HG03175 (cell line): ENCODE data around the gene BCCIP.
A peak's percentile ranks its signal among the peaks of the same experiment; 100 is the strongest.

Experiments used
- ATAC-seq: cut with Tn5 transposase; IDR thresholded peaks from one replicate; pipeline ENCODE4 v1.9.1; 2021; ENCODE audit warnings: mild to moderate bottlenecking, moderate library complexity; ENCODE audit not compliant: unreplicated experiment

The BCCIP gene

DNA sequence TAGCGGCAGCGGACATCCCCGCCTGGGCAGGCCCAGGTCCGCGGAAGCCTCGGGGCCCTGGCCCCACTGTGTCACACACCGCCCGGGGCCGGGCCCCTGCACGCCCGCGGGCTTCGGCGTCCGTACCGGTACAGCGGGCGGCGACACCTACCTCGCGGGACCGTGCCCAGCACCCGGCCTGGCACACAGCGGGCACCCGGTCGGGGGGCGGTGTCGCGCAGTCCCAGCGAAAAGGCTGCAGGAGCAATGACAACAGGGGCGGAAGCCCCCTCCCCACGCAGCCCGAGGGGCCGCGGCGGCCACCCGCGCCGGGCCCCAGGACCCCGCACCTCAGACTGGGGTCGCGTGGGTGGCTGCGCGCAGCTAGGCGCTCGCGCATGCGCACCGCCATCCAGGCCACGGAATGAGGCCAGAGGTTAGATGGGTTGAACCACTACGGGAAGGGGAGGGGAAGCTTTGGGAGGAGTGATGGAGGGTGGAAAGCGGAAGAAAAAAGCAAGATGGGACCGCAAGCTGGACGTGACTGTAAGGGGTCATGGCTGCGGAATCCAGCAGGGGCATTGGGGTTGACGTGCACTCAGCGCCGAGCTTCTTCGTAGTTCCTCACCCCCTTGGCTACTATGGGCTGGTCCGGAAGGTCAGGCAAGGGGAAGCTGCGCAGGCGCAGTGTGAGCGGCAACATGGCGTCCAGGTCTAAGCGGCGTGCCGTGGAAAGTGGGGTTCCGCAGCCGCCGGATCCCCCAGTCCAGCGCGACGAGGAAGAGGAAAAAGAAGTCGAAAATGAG is at the start of gene BCCIP, which contains the start of gene UROS:
BCCIP (plus strand) TSS at position 669 of the 785 bp plus-strand sequence; CDS start at position 681, 12 bp downstream.
UROS (minus strand) TSS at position 381 of the 785 bp plus-strand sequence. CDS start 6,759 bp downstream, outside the sequence.
- ATAC-seq, result peak; percentile 76

DNA sequence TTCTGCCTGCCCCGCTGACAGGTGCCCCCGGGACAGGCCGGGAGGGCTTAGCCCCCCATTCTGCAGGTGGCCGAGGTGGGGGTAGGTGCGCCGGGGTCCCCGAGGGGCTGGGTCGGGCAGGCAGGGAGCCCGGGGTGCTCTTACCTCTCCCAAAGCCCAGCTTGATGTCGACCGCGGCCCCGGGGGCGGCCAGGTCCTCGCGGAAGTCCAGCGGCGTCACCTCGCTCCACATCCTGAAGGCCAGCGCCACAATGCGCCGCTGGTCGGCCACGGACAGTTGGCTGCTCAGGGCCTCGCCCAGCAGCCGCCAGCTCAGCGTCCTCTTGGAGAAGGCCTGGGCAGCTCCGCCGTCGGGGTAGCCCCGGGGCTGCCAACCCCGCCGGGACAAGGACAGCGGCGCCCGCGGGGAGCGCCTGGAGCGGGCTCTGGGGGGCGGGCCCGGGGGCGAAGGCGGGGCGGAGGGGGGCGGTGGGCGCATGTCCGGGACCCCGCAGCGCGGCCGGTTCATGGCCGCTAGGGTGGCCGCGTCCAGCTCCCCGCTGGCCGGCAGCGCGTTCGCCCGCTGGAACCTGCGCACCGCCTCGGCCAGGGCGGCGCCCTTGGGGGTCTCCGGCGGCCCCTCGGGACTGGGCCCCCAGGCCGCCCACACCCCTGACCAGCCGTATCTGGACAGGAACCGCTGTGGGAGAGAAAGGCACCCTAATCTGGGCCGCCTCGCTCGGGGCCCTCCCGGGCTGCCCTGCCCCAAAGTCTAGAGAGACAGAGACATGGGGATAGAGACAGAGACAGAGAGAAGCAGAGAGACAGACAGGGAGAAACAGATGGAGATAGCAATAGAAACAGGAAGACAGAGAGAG is 49.4 kb upstream of the BCCIP start:
- no peak for ATAC-seq

DNA sequence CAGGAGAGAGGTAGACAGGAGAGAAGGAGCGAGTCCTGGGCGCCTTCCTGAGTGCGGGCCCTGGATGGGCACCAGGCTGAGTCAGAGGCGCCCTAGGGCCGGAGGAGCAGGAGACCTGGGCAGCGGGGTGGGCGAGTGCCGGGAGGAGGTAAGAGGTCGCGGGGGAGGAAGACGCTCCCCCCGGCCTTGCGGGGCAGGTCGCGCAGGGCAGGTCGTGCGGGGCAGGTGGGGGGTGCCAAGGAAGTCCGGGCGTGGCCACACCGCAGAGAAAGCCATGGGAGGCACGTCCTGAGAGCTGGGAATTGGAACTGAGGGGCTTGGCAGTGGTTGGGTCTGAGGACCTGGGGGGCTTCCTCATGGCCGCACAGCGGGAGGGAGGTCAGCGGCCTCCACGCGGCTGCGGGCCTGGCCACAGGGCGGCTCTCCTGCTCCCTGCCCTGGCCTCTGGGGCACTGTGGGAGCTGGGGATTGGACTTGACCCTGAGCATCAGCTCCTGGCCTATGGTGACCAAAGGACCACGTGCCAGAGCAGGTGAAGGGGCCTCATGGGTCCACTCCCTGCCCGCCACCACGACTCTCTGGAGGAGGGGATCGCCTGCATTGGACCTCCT is 48.7 kb upstream of the BCCIP start:
- no peak for ATAC-seq

DNA sequence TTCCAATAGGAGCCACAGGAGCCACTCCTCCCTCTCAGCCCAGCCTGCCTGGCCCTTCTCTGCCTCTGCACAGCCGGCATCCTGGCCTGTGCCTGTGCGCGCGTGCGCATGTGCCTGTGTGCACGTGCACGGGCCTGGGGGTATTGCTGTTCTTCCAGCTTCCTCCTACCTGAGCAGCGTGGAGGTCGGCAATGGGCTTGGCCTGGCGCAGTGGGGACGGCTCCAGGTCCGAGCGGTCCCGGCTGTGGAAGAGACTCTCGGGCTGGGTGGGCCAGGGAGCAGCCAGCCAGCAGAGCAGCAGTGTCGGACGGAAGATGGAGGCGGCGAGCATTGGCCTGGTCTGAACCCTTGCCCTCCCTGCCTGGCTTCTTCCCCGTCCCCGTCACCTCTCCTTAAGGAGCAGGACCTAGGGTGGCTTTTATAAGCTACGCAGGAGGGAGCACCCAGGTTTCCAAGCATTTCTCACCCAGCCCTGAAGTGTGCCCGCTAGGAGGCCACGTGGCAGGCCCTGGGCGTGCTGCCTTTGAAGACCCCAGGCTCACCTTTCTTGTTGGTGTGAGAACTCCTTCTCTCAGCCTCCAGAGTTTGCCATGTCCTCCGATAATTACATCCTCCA is 47.7 kb upstream of the BCCIP start, which contains the start of gene MMP21:
MMP21 (minus strand) TSS at position 331 of the 616 bp plus-strand sequence; CDS start at position 331, 0 bp downstream.
- no peak for ATAC-seq

DNA sequence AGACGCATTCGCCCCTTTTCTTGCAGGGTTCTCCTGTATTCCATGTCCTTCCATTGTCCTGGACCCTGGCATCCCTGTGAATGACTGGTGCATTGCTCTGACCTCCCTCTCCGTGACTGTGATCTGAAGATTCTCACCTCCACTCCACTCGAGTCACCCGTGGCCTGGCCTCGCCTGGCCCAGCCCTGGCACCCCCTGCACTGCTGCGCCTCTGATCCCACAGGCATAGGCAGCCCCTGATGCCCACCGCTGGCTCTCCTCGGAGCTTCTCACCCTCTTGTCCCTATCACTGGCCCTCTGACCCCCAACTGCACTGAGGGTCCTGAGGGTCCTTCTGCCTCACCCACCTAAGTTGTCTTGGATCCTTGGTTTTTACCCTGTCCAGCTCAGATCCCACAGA is 45.5 kb upstream of the BCCIP start:
- ATAC-seq, result no peak

DNA sequence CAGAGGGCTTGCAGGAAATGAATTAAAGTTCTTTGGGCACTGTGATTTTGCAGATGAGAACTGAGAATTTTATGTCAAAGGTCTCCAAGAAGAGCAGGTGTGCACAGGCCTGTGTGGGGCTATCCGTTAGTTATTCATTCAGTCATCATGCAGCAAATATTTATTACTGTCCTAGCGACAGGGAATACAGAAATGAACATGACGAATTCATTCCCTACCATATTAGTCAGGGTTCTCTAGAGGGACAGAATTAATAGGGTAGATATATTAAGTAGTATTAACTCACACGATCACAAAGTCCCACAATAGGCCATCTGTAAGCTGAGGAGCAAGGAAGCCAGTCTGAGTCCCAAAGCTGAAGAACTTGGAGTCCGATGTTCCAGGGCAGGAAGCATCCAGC is 44.8 kb upstream of the BCCIP start:
- ATAC-seq, result no peak

DNA sequence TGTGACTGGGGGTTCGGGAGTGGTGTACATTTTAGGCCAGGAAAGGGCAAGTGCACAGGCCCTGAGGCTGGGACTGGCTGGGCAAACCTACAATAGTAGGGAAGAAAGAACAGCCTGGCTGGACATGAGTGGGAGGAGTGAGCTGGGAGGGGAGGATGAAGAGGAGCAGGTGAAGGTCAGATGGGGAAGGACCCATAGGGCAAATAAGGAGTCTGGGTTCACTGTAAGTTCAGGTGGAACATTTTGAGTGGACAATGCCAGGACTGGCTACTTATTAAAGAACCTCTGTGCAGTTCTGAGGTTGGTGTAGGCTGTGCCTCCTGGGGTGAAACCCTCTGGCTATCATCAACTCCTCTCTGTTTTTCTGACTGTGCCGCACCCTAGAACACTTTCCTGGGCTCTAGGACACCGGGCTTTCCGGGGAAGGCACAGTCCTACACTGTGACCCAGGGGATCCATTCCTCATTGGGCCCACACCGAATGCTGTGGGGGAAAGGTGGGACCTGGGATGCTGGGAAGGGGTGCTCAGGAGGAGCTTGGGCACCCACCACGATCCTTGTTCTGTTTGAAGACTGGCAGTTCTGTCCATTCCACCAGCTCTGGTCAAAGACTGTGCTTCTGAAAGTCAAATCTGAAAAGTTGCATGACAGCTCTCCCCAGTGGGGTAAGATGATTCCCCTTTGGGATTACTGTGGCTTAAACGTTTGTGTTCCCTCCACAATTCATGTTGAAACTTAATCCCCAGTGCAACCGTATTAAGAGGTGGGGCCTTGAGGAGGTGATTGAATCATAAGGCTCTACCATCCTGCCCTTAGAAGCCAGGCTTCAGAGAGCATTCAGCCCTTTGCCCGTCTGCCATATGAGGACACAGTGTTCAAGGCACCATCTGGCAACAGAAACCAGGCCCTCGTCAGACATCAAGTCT is 43.7 kb upstream of the BCCIP start:
- ATAC-seq, result no peak

DNA sequence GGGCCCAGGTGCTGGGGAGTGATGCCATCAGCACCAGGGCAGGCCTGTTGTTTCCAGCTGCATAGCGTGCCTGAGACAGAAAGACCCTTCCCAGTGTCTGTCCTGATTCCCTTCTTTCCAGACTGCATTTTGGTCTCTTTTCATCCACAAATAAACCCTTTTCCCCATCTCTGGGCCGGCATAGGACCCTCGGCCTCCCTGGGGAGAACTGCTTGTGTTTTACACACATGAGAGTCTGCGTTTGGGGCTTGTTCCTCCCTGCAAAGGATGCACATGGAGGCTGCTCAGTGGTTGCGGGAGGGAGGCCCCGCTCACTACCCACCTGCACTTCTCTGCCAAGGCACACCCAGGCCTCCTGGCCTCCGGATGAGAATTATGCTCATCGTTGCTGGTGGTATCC is 42.0 kb upstream of the BCCIP start:
- no peak for ATAC-seq

DNA sequence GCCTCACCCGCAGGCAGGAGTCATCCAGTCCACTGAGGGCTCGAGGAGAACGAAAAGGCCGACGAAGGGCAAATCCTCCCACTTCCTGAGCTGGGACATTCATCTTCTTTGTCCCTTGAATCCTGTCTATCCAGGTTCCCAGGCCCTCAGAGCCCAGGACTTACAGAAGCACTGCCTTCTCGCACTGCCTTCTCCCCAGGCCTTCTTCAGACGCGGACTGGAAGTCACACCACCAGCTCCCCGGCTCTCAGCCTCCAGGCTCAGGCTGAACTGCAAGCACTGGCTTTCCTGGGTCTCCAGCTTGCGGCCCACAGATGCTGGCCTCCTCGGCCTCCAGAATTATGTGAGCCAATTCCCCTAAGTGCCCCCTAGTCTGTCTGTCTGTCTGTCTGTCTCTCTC is 41.3 kb upstream of the BCCIP start:
- no peak for ATAC-seq

DNA sequence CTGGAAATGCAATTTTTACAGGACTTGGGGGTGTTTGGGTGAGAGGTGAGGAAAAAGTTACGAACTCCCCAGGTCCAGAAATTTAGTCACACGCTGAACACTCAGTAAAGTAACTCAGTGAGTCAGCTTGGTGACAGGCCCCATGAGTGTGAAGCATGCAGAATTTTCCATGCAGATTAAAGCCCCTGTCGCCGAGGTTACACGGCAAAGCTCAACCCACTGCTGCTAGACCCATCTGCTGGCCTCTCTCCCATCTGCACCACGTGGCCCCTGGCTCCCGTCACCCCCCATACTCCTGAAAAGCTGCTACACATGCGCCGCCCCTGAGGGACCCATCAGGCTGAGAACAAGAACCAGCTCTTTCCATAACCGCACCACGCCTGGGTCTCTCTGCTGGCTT is 40.7 kb upstream of the BCCIP start:
- ATAC-seq, result no peak

DNA sequence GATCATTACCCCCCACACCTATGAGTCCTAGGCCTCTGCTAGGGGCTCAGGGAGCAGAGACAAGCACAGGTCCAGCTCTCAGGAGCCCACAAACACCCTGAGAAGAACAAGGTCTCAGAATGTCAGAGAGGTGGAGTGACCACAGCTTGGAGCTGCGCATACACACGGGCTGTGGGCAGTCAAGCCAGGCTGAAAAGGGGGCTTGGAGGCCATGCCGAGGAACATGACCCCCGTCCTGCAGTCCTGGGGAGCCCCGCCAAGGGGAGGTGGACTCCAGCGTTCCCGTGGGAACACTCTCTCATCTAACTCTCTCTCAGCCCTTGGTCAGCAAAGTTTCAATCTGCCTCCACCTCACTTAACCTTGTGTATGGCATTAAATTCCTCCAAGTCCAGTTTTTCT is 39.9 kb upstream of the BCCIP start:
- ATAC-seq, result no peak

DNA sequence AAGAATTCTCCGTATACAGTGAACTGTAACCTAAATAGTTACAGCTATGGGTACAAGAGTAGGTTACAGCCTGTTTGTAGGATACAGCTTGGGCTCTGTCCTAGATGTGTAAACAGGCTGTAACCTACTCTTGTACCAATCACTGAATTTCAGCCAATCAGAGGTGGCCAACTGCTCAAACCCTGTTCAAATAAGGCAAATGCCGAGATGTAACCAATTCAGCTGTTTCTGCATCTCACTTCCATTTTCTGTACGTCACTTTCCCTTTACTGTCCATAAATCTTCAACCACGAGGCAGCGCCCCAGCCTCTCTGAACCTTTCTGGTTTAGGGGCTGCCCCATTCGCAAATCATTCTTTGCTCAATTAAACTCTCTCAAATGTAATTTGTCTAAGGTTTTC is 39.4 kb upstream of the BCCIP start:
- ATAC-seq, result peak; percentile 72

DNA sequence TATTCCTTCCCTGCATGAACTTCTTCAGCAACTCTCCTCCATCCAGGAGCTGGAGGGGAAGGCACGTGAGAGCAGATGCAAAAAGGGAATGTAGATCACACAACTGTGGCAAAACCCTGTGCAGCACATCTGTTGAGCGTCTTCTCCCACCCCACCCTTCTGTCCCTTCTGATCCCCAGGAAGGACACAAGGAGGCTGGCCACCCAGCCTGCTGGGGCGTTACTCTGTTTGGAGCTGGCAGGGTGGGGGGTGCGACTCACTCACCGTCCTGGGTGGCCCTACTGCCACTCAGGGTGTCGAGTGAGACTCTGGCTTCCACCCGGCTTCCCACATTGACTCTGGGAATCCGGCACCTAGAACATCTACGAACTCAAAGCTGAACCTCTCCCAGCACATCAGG is 37.6 kb upstream of the BCCIP start:
- no peak for ATAC-seq

DNA sequence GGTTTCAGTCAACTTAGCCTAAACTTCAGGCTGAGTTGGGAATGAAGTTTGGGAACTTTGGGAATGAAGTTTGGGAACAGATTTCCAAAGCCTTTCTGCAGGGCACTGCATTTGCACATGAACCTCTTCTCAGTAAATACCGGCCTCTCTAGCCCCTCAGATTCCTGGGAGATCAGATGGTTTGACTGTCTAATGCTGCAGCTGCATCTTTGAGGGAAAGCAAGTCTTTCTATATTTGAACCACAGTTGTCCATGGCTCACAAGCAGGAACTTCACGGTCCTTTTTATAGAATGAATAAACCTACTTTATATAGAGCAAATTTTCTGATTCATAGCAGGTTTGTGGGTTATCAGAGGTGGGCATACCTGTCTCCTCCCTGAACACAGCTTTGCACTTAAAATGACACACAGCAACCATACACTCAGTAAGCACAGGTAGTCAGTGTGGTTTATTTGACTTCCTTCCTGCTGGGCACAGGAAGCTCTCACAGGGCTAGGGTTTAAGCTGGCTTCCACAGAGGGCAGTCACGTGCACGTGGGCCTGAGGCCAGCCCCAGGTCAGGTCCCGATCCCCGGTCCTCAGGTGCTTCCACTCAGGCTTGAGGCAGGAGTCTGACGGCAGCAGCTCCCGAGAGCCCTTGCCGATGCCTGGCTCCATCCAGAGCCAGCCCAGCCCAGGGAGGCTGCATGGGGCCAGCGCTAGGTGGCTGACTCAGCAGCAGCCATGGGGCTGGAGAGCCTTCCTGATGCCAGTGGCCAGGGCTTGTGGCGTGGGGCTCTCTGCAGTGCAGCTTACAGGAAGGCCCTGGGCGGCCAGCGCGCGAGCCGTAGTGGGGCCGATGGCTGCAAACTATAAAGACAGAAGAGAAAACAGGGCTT is 35.0 kb upstream of the BCCIP start:
- ATAC-seq, result no peak

DNA sequence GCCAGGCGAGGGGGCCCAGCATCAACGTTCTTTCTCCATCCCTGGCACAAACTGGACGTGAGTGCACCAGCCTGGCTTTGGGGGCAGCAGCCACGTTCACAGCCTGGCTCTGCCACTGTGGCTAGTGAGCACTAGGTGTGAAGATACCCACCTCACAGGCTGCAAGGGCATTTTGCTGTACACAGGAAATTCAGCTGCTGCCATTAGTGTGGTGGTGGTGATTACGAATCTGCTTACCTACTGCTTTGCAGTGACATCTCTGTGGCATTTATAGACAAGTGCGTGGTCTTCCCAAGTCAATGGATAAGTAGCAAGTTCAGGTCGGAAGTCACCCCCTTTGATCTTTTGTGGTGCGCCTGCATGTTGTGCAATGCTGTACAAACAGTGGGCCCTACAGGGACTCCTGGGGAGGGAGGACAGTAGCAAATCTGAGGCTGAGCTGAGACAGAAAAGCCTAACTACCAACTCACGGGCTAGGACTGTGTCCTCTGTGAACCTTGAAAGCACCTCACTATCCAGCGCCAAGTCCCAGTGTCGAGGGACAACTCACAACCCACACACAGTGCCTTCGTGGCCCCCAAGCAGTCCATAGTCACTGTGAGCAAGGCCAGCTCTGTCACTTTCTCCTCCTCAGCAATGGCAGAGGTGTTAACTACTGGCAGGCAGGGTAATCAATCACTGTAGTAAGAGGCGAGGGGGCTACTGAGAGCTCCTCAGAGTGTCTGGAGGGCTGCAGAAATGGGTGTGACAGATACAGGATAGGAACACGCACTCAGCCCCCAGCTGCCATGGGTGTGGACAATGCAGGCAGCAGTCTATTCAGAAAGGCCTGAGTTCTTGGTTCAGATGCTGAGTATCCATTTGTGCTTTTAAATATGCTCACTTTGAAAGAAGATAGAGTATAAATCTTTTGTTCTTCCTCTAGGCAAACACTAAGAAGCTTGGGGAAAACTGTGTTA is 30.7 kb upstream of the BCCIP start:
- no peak for ATAC-seq

DNA sequence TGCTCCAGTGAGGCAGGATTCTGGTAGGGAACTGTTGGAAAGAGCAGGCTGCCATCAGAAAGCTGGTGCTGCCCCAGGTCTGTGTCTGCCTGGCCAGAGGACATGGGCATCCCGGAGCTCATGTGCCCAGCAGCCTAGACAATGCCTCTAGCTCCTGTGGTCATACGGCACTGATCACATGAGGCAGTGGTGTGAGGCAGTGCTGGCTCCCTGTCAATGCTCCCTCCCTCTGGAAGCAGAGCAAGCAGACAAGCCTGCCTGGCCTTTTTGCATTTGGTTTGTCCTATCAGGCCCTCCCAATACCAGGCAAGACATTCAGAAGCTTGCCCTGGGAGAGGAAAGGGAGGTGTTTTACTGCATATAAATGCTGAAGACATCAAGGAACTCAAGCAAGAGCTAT is 28.2 kb upstream of the BCCIP start:
- no peak for ATAC-seq

DNA sequence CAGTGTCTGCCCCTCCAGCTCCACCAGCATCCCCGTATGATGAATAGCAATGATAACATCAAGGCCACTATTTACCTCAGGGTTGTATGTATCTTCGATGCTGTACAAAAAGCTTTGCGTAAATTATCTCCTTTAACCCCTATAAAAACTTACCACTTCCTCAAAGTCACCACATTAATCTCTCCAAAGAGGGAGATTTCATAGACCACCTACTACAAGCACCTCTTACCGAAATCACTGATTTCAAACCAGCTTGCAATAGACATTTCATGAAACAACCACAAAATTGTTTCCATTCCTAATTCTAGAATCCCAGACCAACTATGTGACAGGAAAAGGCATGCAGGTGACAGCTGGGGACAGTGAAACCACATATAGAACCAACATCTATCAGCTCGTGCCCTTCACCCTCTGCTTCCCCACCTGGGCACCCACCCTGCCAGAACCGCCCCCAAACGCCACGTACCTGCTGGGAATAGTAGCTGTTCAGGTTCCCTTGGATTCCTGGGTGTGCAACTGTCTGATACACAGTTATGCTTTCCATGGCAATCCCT is 27.6 kb upstream of the BCCIP start:
- no peak for ATAC-seq

DNA sequence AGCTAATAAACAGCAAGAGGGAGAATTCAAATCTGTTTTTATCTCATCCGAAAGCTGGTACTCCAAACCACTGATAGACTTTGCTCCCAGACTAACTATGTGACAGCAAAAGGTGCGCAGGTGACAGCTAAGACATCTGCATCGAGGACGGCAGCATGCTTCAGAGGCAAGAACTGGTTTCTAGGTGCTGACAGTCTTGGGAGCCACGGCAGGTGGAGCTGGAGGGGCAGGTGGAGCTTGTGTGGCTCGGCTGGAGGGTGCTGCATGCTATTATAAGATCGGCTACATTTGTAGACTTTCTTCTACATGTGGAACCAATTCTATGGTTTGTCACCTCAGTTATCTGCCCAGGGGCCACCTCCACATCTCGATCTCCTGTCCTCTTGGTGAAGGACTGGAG is 25.9 kb upstream of the BCCIP start:
- ATAC-seq, result no peak
